Neural cell (in vitro differentiated cells): ENCODE results near the gene CDKL1. TPM values are rescaled to one million over a fixed set of nuclear protein-coding genes. Genes with fewer than 3 reads are reported as not detected.
"Not testable (repeated sequence)": the region's sequence is repeated elsewhere in the genome, so short reads cannot be mapped to it uniquely, and the experiment has no call there.

Experiments used
- H2AFZ ChIP-seq: fragments of 200-600, 300-800 bp; sonication (generic), shearing (Covaris generic); 2 replicates; pipeline ENCODE4 v1.6.0; 2014; ENCODE audit warnings: low read depth, mild to moderate bottlenecking, antibody characterized with exemption, low read length, moderate library complexity
- H3F3A ChIP-seq: fragments of 200-600 bp; shearing (Covaris generic); 2 replicates; pipeline ENCODE4 v1.6.1; 2016; ENCODE audit warnings: mild to moderate bottlenecking, moderate library complexity, mixed read lengths, antibody characterized with exemption, low read length; ENCODE audit not compliant: insufficient read depth, poor library complexity, severe bottlenecking
- H3K27ac ChIP-seq: fragments of 200-600, 300-800 bp; sonication (generic), shearing (Covaris generic); 2 replicates; pipeline ENCODE4 v1.5.1; 2014; ENCODE audit warnings: mild to moderate bottlenecking, low read length, moderate library complexity
- H3K27me3 ChIP-seq: fragments of 300-800, 200-600 bp; sonication (generic), shearing (Covaris generic); 2 replicates; pipeline ENCODE4 v1.6.0; 2014; ENCODE audit warnings: mild to moderate bottlenecking, low read depth, low read length, moderate library complexity; ENCODE audit not compliant: insufficient read depth
- H3K36me3 ChIP-seq: fragments of 300-800, 200-600 bp; sonication (generic), shearing (Covaris generic); 2 replicates; pipeline ENCODE4 v1.5.1; 2014; ENCODE audit warnings: mild to moderate bottlenecking, antibody characterized with exemption, low read length, moderate library complexity; ENCODE audit not compliant: insufficient read depth
- H3K4me2 ChIP-seq: fragments of 300-800, 200-600 bp; sonication (generic), shearing (Covaris generic); 2 replicates; pipeline ENCODE4 v1.6.0; 2014; ENCODE audit warnings: mild to moderate bottlenecking, low read length
- H3K4me3 ChIP-seq: fragments of 300-800, 200-600 bp; sonication (generic), shearing (Covaris generic); 2 replicates; pipeline ENCODE4 v1.5.1; 2014; ENCODE audit warnings: mild to moderate bottlenecking, low read length, moderate library complexity
- H3K79me2 ChIP-seq: fragments of 200-600 bp; shearing (Covaris generic); replicated peaks from 2 replicates; pipeline ENCODE4 v1.6.0; 2014; ENCODE audit warnings: mild to moderate bottlenecking, low read length, moderate library complexity; ENCODE audit not compliant: insufficient read depth
- H3K9ac ChIP-seq: fragments of 300-800, 200-600 bp; sonication (generic), shearing (Covaris generic); 2 replicates; pipeline ENCODE4 v1.6.1; 2016; ENCODE audit warnings: mild to moderate bottlenecking, low read length, mixed read lengths
- H3K9me2 ChIP-seq: fragments of 200-600 bp; shearing (Covaris generic); 2 replicates; pipeline ENCODE4 v1.6.1; 2016; ENCODE audit warnings: mild to moderate bottlenecking, low read length, mixed read lengths; ENCODE audit not compliant: insufficient read depth
- H3K9me3 ChIP-seq: fragments of 200-600, 300-800 bp; sonication (generic), shearing (Covaris generic); 2 replicates; pipeline ENCODE4 v1.6.1; 2016; ENCODE audit warnings: mild to moderate bottlenecking, mixed run types, low read length, moderate library complexity, mixed read lengths
- H4K20me1 ChIP-seq: fragments of 200-600 bp; shearing (Covaris generic); 2 replicates; pipeline ENCODE4 v1.6.1; 2016; ENCODE audit warnings: mild to moderate bottlenecking, mixed run types; ENCODE audit not compliant: insufficient read depth
- EP300 ChIP-seq: fragments of 450-650 bp; conservative IDR thresholded peaks from 2 replicates; pipeline ENCODE4 v1.6.1; 2014; ENCODE audit warnings: antibody characterized with exemption, mild to moderate bottlenecking, moderate library complexity; ENCODE audit not compliant: poor library complexity, severe bottlenecking
- POLR2AphosphoS5 ChIP-seq: IDR thresholded peaks from 2 replicates; pipeline ENCODE4 v1.6.1; 2012
- RAD21 ChIP-seq: fragments of 450-650 bp; conservative IDR thresholded peaks from 2 replicates; pipeline ENCODE4 v1.6.1; 2014; ENCODE audit warnings: antibody characterized with exemption, mild to moderate bottlenecking, moderate library complexity
- SMC3 ChIP-seq: fragments of 450-650 bp; conservative IDR thresholded peaks from 2 replicates; pipeline ENCODE4 v1.6.1; 2014; ENCODE audit warnings: antibody characterized with exemption, mild to moderate bottlenecking, moderate library complexity; ENCODE audit not compliant: poor library complexity
- TAF1 ChIP-seq: IDR thresholded peaks from 2 replicates; pipeline ENCODE4 v1.6.1; 2012; ENCODE audit warnings: low read depth
- polyA plus RNA-seq: library from polyadenylated mRNA; depleted of rRNA; stranded (reverse); fragments of >200 nt; gene quantifications from 2 replicates; pipeline ENCODE4 v1.2.3, GENCODE V29; 2014
- TF ChIP-seq, protein P1 (sequence below): fragments of 450-650 bp; IDR thresholded peaks from 2 replicates; pipeline ENCODE4 v1.5.1; 2014; ENCODE audit warnings: antibody characterized with exemption, mild to moderate bottlenecking, moderate library complexity; ENCODE audit not compliant: poor library complexity, severe bottlenecking
- TF ChIP-seq, protein P2 (sequence below): IDR thresholded peaks from 2 replicates; pipeline ENCODE4 v1.6.1; 2012; ENCODE audit warnings: borderline replicate concordance

CDKL1 gene
- polyA plus RNA-seq, 1 donor from 2014 or later, result 3.1 TPM

DNA sequence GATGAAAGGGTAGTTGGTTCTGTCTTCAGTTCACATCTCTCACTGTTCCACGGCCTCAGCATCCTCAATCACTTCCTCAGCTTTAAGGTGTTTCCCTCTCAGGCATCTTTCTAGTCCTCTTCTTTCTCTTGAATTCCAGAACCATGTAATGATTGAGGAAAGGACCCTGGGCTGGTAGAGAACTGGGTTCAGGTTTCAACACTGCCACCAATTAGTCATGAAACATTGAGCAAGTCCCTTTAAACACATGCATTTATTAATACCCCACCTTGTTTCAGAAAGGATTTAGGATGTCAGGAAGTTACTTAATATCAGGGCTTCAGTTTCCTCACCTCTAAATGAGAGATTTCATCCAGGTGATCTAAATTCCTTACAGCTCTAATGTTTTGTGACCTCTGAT is 77.4 kb downstream of the CDKL1 start:
- H3K36me3 ChIP-seq, result no peaks in the 10 kb centered on the region
- no peaks in the 10 kb centered on the region for H3K9me2 ChIP-seq
- H3K9ac ChIP-seq, result no peak overlapping the region
- no peak overlapping the region for H3K27ac ChIP-seq
- peaks cover 4% of the 10 kb centered on the region for H3F3A ChIP-seq
- H3K79me2 ChIP-seq, result peaks cover 12% of the 10 kb centered on the region
- no peak overlapping the region for H2AFZ ChIP-seq
- no peaks in the 10 kb centered on the region for H3K27me3 ChIP-seq
- H3K9me3 ChIP-seq, result no peaks in the 10 kb centered on the region
- H3K4me2 ChIP-seq, result no peak overlapping the region
- no peaks in the 10 kb centered on the region for H4K20me1 ChIP-seq
- TF ChIP-seq EP300 (no peak), RAD21 (no peak)
- H3K4me3 ChIP-seq, result no peak overlapping the region

DNA sequence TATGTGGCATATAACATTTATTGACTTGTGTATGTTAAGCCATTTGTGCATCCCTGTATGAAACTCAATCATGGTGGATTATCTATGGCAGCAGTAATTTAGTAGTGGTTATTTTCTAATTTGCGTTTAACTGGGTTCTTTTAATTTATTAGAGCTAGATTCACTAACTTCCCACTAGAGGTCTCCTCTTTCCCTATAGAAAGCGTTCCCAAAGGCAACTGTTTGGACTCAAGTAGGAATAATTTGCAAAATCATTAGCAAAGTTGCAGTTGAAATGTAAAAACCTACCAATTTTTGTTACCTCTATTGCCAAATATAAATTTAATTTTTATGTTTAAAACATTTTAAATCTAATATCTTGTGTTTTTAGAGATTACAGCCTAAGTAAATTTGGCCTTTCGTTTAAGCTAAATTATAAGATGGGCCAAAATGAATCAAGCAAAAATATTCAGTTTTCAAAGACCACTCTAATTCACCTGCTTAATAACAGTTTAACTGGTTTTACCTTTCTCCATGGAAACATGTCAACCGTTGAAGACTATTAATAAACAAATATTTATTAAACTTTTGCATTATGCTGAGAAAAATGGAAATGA is 78.6 kb downstream of the CDKL1 start:
- Histone ChIP-seq H3K4me2 (no peak overlapping the region), H4K20me1 (no peaks in the 10 kb centered on the region), H3F3A (peaks cover 7% of the 10 kb centered on the region), H3K36me3 (no peaks in the 10 kb centered on the region), H3K9ac (no peak overlapping the region), H3K4me3 (no peak overlapping the region), H3K27me3 (no peaks in the 10 kb centered on the region), H3K9me3 (no peaks in the 10 kb centered on the region), H3K27ac (no peak overlapping the region), H3K9me2 (no peaks in the 10 kb centered on the region), H2AFZ (no peak overlapping the region), H3K79me2 (peaks cover 22% of the 10 kb centered on the region)
- TF ChIP-seq SMC3 (peak; percentile 59), POLR2AphosphoS5 (no peak), TAF1 (no peak), RAD21 (peak; percentile 62)
- TF ChIP-seq, protein P1, sequence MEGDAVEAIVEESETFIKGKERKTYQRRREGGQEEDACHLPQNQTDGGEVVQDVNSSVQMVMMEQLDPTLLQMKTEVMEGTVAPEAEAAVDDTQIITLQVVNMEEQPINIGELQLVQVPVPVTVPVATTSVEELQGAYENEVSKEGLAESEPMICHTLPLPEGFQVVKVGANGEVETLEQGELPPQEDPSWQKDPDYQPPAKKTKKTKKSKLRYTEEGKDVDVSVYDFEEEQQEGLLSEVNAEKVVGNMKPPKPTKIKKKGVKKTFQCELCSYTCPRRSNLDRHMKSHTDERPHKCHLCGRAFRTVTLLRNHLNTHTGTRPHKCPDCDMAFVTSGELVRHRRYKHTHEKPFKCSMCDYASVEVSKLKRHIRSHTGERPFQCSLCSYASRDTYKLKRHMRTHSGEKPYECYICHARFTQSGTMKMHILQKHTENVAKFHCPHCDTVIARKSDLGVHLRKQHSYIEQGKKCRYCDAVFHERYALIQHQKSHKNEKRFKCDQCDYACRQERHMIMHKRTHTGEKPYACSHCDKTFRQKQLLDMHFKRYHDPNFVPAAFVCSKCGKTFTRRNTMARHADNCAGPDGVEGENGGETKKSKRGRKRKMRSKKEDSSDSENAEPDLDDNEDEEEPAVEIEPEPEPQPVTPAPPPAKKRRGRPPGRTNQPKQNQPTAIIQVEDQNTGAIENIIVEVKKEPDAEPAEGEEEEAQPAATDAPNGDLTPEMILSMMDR, result peak; percentile 71

- peak overlapping the region; percentile 83 for H3K4me3 ChIP-seq
- H3K79me2 ChIP-seq, result peaks cover 32% of the 10 kb centered on the region
- H3K27ac ChIP-seq, H3K9me2 ChIP-seq, H3K9ac ChIP-seq, H3K27me3 ChIP-seq, H4K20me1 ChIP-seq, H3K4me2 ChIP-seq, H3F3A ChIP-seq, H3K36me3 ChIP-seq, H2AFZ ChIP-seq, H3K9me3 ChIP-seq: not testable (repeated sequence)
Observed at GRCh38 chr14:50314098-50314497, 82.6 kb downstream of the CDKL1 start.

DNA sequence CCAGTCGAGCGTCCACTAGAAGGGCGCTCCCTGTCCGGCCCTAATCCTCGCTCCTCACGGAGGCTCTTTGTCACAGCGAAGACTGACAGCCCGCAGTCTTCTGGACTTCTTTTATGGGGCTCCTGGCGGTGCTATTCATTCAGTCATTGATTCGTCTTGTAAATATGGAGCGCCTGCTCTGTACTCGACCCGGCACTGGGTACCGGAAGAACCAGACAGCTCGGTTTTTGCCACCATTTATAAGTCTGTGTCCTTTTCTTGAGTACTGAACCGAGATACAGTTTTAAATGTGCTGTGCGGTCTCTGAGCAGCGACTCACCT is 84.0 kb downstream of the CDKL1 start:
- Histone ChIP-seq H3K4me2 (peak overlapping the region; percentile 68), H3K27me3 (no peaks in the 10 kb centered on the region), H3K36me3 (no peaks in the 10 kb centered on the region), H3K9me3 (no peaks in the 10 kb centered on the region), H3F3A (peaks cover 6% of the 10 kb centered on the region), H3K9me2 (no peaks in the 10 kb centered on the region), H3K79me2 (peaks cover 20% of the 10 kb centered on the region), H4K20me1 (no peaks in the 10 kb centered on the region), H3K4me3 (peak overlapping the region; percentile 83), H3K27ac (peak overlapping the region; percentile 87), H2AFZ (peak overlapping the region; percentile 67), H3K9ac (peak overlapping the region; percentile 89)
- no peak for TF ChIP-seq EP300
- TF ChIP-seq, protein P2, sequence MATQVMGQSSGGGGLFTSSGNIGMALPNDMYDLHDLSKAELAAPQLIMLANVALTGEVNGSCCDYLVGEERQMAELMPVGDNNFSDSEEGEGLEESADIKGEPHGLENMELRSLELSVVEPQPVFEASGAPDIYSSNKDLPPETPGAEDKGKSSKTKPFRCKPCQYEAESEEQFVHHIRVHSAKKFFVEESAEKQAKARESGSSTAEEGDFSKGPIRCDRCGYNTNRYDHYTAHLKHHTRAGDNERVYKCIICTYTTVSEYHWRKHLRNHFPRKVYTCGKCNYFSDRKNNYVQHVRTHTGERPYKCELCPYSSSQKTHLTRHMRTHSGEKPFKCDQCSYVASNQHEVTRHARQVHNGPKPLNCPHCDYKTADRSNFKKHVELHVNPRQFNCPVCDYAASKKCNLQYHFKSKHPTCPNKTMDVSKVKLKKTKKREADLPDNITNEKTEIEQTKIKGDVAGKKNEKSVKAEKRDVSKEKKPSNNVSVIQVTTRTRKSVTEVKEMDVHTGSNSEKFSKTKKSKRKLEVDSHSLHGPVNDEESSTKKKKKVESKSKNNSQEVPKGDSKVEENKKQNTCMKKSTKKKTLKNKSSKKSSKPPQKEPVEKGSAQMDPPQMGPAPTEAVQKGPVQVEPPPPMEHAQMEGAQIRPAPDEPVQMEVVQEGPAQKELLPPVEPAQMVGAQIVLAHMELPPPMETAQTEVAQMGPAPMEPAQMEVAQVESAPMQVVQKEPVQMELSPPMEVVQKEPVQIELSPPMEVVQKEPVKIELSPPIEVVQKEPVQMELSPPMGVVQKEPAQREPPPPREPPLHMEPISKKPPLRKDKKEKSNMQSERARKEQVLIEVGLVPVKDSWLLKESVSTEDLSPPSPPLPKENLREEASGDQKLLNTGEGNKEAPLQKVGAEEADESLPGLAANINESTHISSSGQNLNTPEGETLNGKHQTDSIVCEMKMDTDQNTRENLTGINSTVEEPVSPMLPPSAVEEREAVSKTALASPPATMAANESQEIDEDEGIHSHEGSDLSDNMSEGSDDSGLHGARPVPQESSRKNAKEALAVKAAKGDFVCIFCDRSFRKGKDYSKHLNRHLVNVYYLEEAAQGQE, result peak; percentile 66
